A549 (cell line): Measurements from ENCODE around the gene PTPRJ. TPM values are rescaled to one million over a fixed set of nuclear protein-coding genes. Genes with fewer than 3 reads are reported as not detected.
A peak's percentile ranks its signal among the peaks of the same experiment; 100 is the strongest.

Experiments used
- ATAC-seq, 2 experiments: fragments of 200-7000 bp in 1 of 2; fragments of >200 bp in 1 of 2; cut with Nextera tagmentation in 1 of 2; cut with Tn5 transposase in 1 of 2; 3 replicates each; pipeline versions ENCODE4 v1.8.0 to v1.9.1; 2018 to 2020; ENCODE audit warnings: mild to moderate bottlenecking in 1 of 2, moderate library complexity in 1 of 2
- CTCF ChIA-PET: fragments of 300-600 bp; sonication (Branson Sonifier 250); formaldehyde crosslinking; extraction: SDS; loops from one replicate; lab custom pipeline; 2021; ENCODE audit warnings: antibody characterized with exemption, inconsistent platforms; lab: Yijun Ruan, JAX
- POLR2A ChIA-PET: fragments of 350-600 bp; formaldehyde crosslinking; extraction: SDS; loops from one replicate; lab custom pipeline; 2021; ENCODE audit warnings: antibody characterized with exemption, inconsistent platforms; lab: Yijun Ruan, JAX
- DNase-seq, 2 experiments: peaks; one replicate each; pipeline versions ENCODE4 v3.0.0 to v3.0.0-alpha.2; 2011 to 2016; ENCODE audit warnings: low read depth in 1 of 2, low spot score in 1 of 2
- FAIRE-seq: peaks from 2 replicates; lab custom pipeline; 2011; peaks lifted over from hg19 to GRCh38; lab: Jason Lieb, UNC
- H3K27ac ChIP-seq, 2 experiments: fragments of >200 bp; sonication (Bioruptor Twin); formaldehyde crosslinking; 3 replicates each; pipeline ENCODE4 v1.5.1; 2016 to 2017
- H3K4me1 ChIP-seq: fragments of >200 bp; sonication (Bioruptor Twin); formaldehyde crosslinking; 3 replicates; pipeline ENCODE4 v1.6.1; 2016
- H3K4me2 ChIP-seq: fragments of >200 bp; sonication (Bioruptor Twin); formaldehyde crosslinking; 3 replicates; pipeline ENCODE4 v1.6.1; 2016
- H3K4me3 ChIP-seq: fragments of >200 bp; sonication (Bioruptor Twin); formaldehyde crosslinking; 3 replicates; pipeline ENCODE4 v1.5.1; 2016
- H3K9me3 ChIP-seq: fragments of >200 bp; sonication (Bioruptor Twin); formaldehyde crosslinking; 3 replicates; pipeline ENCODE4 v1.6.1; 2016
- ATOH8 ChIP-seq: fragments of 250-450 bp; sonication (Bioruptor Pico); IDR thresholded peaks from 2 replicates; pipeline ENCODE4 v1.5.0; 2020; ENCODE audit warnings: low read depth, mild to moderate bottlenecking, moderate library complexity
- BHLHE40 ChIP-seq: IDR thresholded peaks from 2 replicates; pipeline ENCODE4 v1.6.1; 2012; ENCODE audit warnings: low read depth, low read length, inconsistent platforms
- E2F6 ChIP-seq: IDR thresholded peaks from 2 replicates; pipeline ENCODE4 v1.6.1; 2012; ENCODE audit warnings: low read depth, borderline replicate concordance
- EHF ChIP-seq: fragments of 250-450 bp; sonication (Bioruptor Pico); IDR thresholded peaks from 2 replicates; pipeline ENCODE4 v1.5.0; 2020; ENCODE audit warnings: mild to moderate bottlenecking
- FOSL2 ChIP-seq, 2 experiments: fragments of 450-650 bp in 1 of 2; fragments of >200 bp in 1 of 2; sonication (Bioruptor Twin) in 1 of 2; formaldehyde crosslinking; IDR thresholded peaks; 2 replicates each; pipeline versions ENCODE4 v1.5.0 to v1.6.1; 2016 to 2020; ENCODE audit warnings: mild to moderate bottlenecking in 1 of 2, moderate library complexity in 1 of 2
- HOXB13 ChIP-seq: fragments of 250-450 bp; sonication (Bioruptor Pico); IDR thresholded peaks from 2 replicates; pipeline ENCODE4 v1.5.0; 2020; ENCODE audit warnings: low read depth, mild to moderate bottlenecking, moderate library complexity
- HOXB5 ChIP-seq: fragments of 250-450 bp; sonication (Bioruptor Pico); IDR thresholded peaks from 2 replicates; pipeline ENCODE4 v1.5.0; 2020; ENCODE audit warnings: mild to moderate bottlenecking, moderate library complexity
- JUNB ChIP-seq: fragments of >200 bp; sonication (Bioruptor Twin); formaldehyde crosslinking; IDR thresholded peaks from 2 replicates; pipeline ENCODE4 v1.6.1; 2016
- KDM1A ChIP-seq: fragments of 200-600 bp; sonication (generic); IDR thresholded peaks from 2 replicates; pipeline ENCODE4 v1.6.1; 2016; ENCODE audit warnings: low read depth, mild to moderate bottlenecking
- MAFK ChIP-seq: fragments of 450-650 bp; IDR thresholded peaks from 2 replicates; pipeline ENCODE4 v1.6.1; 2014; ENCODE audit not compliant: partially characterized antibody
- MAZ ChIP-seq: fragments of 150-350 bp; IDR thresholded peaks from 2 replicates; pipeline ENCODE4 v1.6.1; 2014; ENCODE audit warnings: antibody characterized with exemption, low read depth, low read length, borderline replicate concordance
- NR3C1 ChIP-seq: fragments of >200 bp; sonication (Bioruptor Twin); formaldehyde crosslinking; IDR thresholded peaks from 3 replicates; pipeline ENCODE4 v1.6.1; 2017
- TFCP2L1 ChIP-seq: fragments of 250-450 bp; sonication (Bioruptor Pico); IDR thresholded peaks from 2 replicates; pipeline ENCODE4 v1.5.0; 2021; ENCODE audit warnings: mild to moderate bottlenecking
- USF2 ChIP-seq: fragments of 450-650 bp; IDR thresholded peaks from 2 replicates; pipeline ENCODE4 v1.6.1; 2014; ENCODE audit warnings: antibody characterized with exemption
- ZFP36 ChIP-seq: fragments of 450-650 bp; IDR thresholded peaks from 2 replicates; pipeline ENCODE4 v1.6.1; 2014; ENCODE audit warnings: borderline replicate concordance; ENCODE audit not compliant: partially characterized antibody
- ZNF302 ChIP-seq: fragments of 250-450 bp; sonication (Bioruptor Pico); IDR thresholded peaks from 2 replicates; pipeline ENCODE4 v1.9.0; 2021; ENCODE audit warnings: inconsistent platforms, mild to moderate bottlenecking, moderate library complexity
- WGBS: methylation state at CpG from one replicate; pipeline ENCODE4 v1.1.6; 2017; ENCODE audit errors: missing lambda C conversion rate; 5-methylcytosine and 5-hydroxymethylcytosine counted together
- polyA plus RNA-seq, 4 experiments: library from polyadenylated mRNA; depleted of rRNA in 3 of 4; stranded (reverse); fragments of >200 nt; fragmentation: RNase III in 1 of 4; extraction: RNeasy Plus Mini Kit Qiagen cat#74134 plus additional on column Dnase treatment in 1 of 4; gene quantifications; 2 replicates in 3 of 4; 3 replicates in 1 of 4; pipeline ENCODE4 v1.2.3, GENCODE V29; 2011 to 2017

The PTPRJ gene
- polyA plus RNA-seq, 2 of the 4 experiments (the other 2 are of a cell fraction): 30.3 to 50.5 TPM

GRCh38 chr11:48107188-48107704 is 126.9 kb downstream of the PTPRJ start:
- ChIA-PET POLR2A (no interaction called here), CTCF (interaction anchor here (0.7 to 20.1 kb wide), 14 partner anchors 11 to 254 kb away, joined by 3 to 478 read pairs (median 4); no protein-coding TSS in a partner anchor)
- WGBS: 41% methylated on average over 7 of the region's 7 CpGs
- Histone ChIP-seq H3K4me1 (peaks cover 93% of the 10 kb centered on the region), H3K4me3 (no peak overlapping the region), H3K4me2 (peak overlapping the region; percentile 7; the same call in 2 of the 3 replicates), H3K9me3 (no peaks in the 10 kb centered on the region), H3K27ac (peak overlapping the region; percentile 82 to 89)
- TF ChIP-seq HOXB13 (CRISPR knock-in tag) (no peak), EHF (CRISPR knock-in tag) (no peak), TFCP2L1 (CRISPR knock-in tag) (no peak), USF2 (no peak), E2F6 (no peak), ZNF302 (CRISPR knock-in tag) (no peak), ZFP36 (no peak), KDM1A (no peak), FOSL2 (IDR thresholded peaks at IDR 0.05) (no peak), FOSL2 (CRISPR knock-in tag; IDR thresholded peaks at IDR 0.05) (no peak), MAZ (no peak), MAFK (no peak), BHLHE40 (no peak), HOXB5 (CRISPR knock-in tag) (no peak), ATOH8 (CRISPR knock-in tag) (no peak)
- FAIRE-seq (no peak), ATAC-seq (peak in 1 of 2 experiments; percentile 8; a peak in 2 of 6 replicates), DNase-seq (no peak)

- H3K4me3 ChIP-seq: no peak overlapping the region
- ChIA-PET POLR2A (interaction anchor here (0.5 to 0.9 kb wide), 3 partner anchors 128 to 172 kb away, joined by 3 to 4 read pairs (median 3); partner anchors contain the start of gene PTPRJ), CTCF (interaction anchor here (0.6 to 20.1 kb wide), 54 partner anchors 7 to 318 kb away, joined by 3 to 478 read pairs (median 4); no protein-coding TSS in a partner anchor)
- FAIRE-seq (no peak), ATAC-seq (peak in 1 of 2 experiments; percentile 2; a peak in 3 of 6 replicates), DNase-seq (no peak)
- peaks cover 81% of the 10 kb centered on the region for H3K4me1 ChIP-seq
- no peaks in the 10 kb centered on the region for H3K9me3 ChIP-seq
- WGBS: 87% methylated on average over 11 of the region's 11 CpGs
- peak overlapping the region; percentile 82 to 89 for H3K27ac ChIP-seq
- TF ChIP-seq MAFK (peak; percentile 24), FOSL2 (IDR thresholded peaks at IDR 0.05) (no peak), FOSL2 (CRISPR knock-in tag; IDR thresholded peaks at IDR 0.05) (no peak), NR3C1 (no peak), JUNB (no peak), ATOH8 (CRISPR knock-in tag) (no peak)
- peak overlapping the region; percentile 91; the same call in 1 of the 3 replicates for H3K4me2 ChIP-seq
Measured at GRCh38 chr11:48108231-48109045, 128.1 kb downstream of the PTPRJ start.
